Cardiac fibroblast (primary cell): Measurements from ENCODE around the gene ARF1.

ENCODE experiments used
- DNase-seq, 2 donors: peaks; one replicate each; pipeline versions ENCODE4 v3.0.0 to v3.0.0-alpha.2; 2010; ENCODE audit warnings: low read depth in 2 of 2
- H3K4me3 ChIP-seq, 2 donors: replicated peaks in 1 of 2; 1 replicate in 1 of 2; 2 replicates in 1 of 2; pipeline ENCODE4 v1.5.1; 2011; ENCODE audit warnings: low read depth in 2 of 2, low read length in 2 of 2, mild to moderate bottlenecking in 2 of 2, moderate library complexity in 1 of 2
- TF ChIP-seq, protein P1 (sequence below): IDR thresholded peaks from one replicate; pipeline ENCODE4 v1.5.1; 2011; ENCODE audit warnings: low read depth, mild to moderate bottlenecking, low read length, inconsistent platforms

The ARF1 gene

DNA sequence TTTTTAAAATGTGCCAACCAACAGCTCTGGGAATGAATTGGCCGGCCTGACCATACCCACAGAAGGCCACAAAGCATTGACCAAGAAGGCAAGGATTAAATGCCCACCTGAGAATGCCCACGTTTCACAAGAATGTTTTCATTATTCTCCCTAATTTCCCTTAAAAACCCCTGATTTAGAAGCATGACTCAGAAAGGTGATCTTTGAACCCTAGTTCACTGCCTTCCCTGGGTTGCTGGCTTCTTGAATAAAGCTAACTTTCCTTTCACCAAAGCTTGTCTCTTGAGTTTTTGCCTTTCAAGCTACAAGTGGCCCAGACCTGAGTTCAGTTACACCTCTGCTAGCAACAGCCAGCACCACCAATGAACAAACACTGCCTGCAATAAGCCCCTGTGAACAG lies 41.0 kb downstream of the ARF1 start:
- TF ChIP-seq, protein P1, sequence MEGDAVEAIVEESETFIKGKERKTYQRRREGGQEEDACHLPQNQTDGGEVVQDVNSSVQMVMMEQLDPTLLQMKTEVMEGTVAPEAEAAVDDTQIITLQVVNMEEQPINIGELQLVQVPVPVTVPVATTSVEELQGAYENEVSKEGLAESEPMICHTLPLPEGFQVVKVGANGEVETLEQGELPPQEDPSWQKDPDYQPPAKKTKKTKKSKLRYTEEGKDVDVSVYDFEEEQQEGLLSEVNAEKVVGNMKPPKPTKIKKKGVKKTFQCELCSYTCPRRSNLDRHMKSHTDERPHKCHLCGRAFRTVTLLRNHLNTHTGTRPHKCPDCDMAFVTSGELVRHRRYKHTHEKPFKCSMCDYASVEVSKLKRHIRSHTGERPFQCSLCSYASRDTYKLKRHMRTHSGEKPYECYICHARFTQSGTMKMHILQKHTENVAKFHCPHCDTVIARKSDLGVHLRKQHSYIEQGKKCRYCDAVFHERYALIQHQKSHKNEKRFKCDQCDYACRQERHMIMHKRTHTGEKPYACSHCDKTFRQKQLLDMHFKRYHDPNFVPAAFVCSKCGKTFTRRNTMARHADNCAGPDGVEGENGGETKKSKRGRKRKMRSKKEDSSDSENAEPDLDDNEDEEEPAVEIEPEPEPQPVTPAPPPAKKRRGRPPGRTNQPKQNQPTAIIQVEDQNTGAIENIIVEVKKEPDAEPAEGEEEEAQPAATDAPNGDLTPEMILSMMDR = no peak
- H3K4me3 ChIP-seq = no peak overlapping the region
- no peak for DNase-seq

DNA sequence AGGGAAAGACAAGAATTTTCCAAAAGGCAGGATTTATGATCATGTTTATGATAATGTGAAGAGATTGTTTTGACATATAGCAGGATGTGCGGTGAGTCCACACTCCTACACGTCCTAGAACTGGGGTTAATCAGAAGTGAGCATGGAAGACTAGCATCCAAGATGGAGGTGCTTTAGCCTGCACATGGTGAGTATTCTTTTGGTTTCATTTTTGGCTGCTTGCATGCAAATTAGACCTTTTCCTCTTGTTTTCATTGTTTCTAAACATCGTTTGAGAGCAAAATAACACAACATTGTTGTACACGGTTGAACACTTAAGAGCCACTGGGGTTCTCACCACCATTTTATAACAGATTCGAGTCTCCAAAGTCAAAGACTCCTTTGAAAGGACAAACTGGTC lies 42.7 kb downstream of the ARF1 start:
- no peak overlapping the region for H3K4me3 ChIP-seq
- TF ChIP-seq, protein P1 = no peak
- DNase-seq = no peak

DNA sequence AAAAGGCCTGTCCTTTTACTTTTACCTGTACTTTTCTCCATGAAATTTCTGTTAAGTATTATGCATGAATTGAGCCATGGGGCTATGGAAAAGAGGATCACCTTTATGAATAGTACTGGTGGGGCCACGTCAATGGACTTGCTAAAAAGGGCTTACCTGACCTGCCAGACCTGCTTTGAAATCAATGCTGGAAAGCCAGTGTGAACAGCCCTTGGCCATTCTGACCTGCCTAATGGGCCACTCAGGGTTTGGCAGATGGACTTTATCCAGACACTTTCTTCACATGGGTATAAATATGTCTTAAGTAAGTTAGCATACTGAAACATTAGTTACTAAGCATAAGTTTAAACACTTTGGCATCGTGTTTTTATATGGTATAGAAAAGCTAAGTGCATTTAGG lies 49.3 kb downstream of the ARF1 start:
- no peak overlapping the region for H3K4me3 ChIP-seq
- DNase-seq = no peak
- TF ChIP-seq, protein P1 = no peak

DNA sequence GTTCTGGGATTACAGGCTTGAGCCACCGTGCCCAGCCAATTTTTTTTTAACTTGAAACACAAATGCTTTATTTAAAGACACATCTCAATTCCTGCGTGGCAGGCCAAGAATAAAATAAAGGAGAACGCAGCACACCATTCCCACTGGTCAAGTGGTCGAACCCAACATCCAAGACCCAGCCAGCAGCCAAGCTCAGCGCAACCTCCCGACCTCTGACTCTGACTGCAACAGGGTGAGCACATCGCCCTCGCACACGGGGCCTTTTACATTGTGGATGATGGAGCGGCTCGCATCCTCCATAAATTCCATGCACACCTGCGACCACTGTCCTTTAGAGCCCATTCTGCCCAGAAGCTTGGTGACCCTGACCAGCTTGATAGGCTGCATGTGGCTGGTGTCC lies 52.1 kb downstream of the ARF1 start:
- no peak for DNase-seq
- TF ChIP-seq, protein P1 = no peak
- H3K4me3 ChIP-seq = no peak overlapping the region

DNA sequence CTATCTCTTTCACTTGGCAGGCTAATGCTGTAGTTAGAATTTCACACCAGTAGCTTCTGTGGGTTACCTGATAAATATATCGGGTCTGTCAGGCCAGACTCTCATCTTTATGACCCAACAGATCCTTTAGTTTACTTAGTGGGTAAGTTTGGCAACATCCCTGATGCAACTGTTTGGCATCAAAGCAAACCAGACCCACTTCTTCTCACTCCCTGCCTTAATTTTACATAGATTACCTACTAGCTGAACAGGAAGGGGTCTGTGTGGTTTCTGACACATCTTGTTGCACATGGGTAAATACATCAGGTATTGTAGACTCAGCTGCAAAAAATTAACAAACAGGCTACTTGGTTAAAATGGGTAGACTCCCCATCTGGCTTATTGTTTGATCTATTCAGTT lies 54.4 kb downstream of the ARF1 start:
- TF ChIP-seq, protein P1 = no peak
- no peak for DNase-seq
- H3K4me3 ChIP-seq = no peak overlapping the region

DNA sequence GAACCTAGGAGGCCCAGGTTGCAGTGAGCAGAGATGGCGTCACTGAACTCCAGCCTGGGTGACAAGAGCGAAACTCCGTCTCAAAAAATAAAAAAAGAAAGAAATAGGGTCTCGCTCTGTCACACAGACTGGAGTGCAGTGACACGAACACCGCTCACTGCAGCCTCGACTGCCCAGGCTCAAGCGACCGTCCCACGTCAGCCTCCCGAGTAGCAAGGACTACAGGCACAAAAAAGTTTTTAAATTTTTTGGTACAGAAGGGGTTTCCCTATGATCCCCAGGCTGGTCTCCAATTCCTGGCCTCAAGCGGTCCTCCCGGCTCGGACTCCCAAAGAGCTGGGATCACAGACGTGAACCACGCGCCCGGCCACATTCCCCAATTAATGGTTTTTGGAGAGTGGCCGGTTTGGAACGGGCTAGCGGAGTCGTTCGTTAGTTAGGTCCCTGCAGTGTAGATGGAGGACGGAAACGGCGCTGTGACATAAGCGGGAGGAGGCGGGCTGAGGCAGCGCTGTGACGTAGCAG lies 57.0 kb downstream of the ARF1 start:
- TF ChIP-seq, protein P1 = no peak
- peak overlapping the region; percentile 96 to 97 for H3K4me3 ChIP-seq
- DNase-seq = no peak
